ENCODE measurements around the gene BBS2.

- no peak for TF ChIP-seq POLR2A (IDR thresholded peaks at IDR 0.05; ENCODE audit: low read length)
- TF ChIP-seq CTCF (IDR thresholded peaks at IDR 0.05), result no peak
- no peak for TF ChIP-seq CEBPB (IDR thresholded peaks at IDR 0.05)
- TF ChIP-seq FOSL2 (IDR thresholded peaks at IDR 0.05), result no peak
- TF ChIP-seq FOSL2 (CRISPR knock-in tag; IDR thresholded peaks at IDR 0.05), result no peak
- no peak for TF ChIP-seq SREBF2 (IDR thresholded peaks at IDR 0.05)
- no peak for TF ChIP-seq RFX5 (IDR thresholded peaks at IDR 0.05)
- no peak for TF ChIP-seq RAD21 (conservative IDR thresholded peaks at IDR 0.05 in 1 of 2, IDR thresholded peaks at IDR 0.05 in 1 of 2)
- no peak for TF ChIP-seq JUN (IDR thresholded peaks at IDR 0.05)
These were observed 12.9 kb downstream of the BBS2 start for GRCh38 chr16:56506941-56507340.

All from A549 (cell line).